Measurements from ENCODE around the gene PLEKHA8.

PLEKHA8 gene

DNA sequence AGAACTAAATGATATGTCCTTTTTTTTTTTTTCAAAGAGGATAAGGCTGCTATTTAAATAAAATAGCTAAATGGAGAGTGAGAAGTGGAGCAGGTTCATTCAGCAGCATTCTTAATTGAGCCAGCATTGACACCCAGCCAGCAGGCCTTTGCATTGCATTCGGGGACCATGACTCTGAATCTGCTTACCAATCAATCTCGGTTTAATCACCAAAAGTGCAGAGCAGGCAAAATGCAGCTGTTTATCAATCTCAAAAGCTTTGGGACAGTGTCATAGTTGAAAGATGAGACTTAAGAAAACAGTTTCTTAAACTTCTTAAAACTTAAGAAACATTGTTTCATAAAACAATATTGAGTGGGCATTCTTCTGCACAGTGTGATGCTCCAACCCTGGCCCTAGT lies 51.7 kb downstream of the PLEKHA8 start:
- Histone ChIP-seq H3K27ac (ENCODE audit: low read depth, low read length) (no peak overlapping the region), H3K4me2 (ENCODE audit: low read length) (no peak overlapping the region), H3K9me2 (replicated peaks; ENCODE audit: control insufficient read depth, low read length) (no peaks in the 10 kb centered on the region), H3K79me2 (ENCODE audit: control insufficient read depth, low read length) (no peaks in the 10 kb centered on the region), H3K4me1 (ENCODE audit: control insufficient read depth, low read length) (no peaks in the 10 kb centered on the region), H3K9me3 (ENCODE audit: control insufficient read depth, insufficient read depth, low read length) (no peaks in the 10 kb centered on the region), H3K27me3 (ENCODE audit: control insufficient read depth, low read length) (no peaks in the 10 kb centered on the region), H4K20me1 (ENCODE audit: control insufficient read depth, insufficient read depth, low read depth, low read length) (no peaks in the 10 kb centered on the region), H3K4me3 (ENCODE audit: low read length) (no peak overlapping the region), H3K36me3 (ENCODE audit: control insufficient read depth, low read length) (peaks cover 4% of the 10 kb centered on the region), H3F3A (ENCODE audit: control insufficient read depth, insufficient read depth) (no peaks in the 10 kb centered on the region)
- no peak for TF ChIP-seq EZH2phosphoT487 (IDR thresholded peaks at IDR 0.05; ENCODE audit: borderline replicate concordance, low read length)
- TF ChIP-seq, protein P1, sequence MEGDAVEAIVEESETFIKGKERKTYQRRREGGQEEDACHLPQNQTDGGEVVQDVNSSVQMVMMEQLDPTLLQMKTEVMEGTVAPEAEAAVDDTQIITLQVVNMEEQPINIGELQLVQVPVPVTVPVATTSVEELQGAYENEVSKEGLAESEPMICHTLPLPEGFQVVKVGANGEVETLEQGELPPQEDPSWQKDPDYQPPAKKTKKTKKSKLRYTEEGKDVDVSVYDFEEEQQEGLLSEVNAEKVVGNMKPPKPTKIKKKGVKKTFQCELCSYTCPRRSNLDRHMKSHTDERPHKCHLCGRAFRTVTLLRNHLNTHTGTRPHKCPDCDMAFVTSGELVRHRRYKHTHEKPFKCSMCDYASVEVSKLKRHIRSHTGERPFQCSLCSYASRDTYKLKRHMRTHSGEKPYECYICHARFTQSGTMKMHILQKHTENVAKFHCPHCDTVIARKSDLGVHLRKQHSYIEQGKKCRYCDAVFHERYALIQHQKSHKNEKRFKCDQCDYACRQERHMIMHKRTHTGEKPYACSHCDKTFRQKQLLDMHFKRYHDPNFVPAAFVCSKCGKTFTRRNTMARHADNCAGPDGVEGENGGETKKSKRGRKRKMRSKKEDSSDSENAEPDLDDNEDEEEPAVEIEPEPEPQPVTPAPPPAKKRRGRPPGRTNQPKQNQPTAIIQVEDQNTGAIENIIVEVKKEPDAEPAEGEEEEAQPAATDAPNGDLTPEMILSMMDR (IDR thresholded peaks at IDR 0.05; ENCODE audit: low read depth, low read length, poor library complexity, severe bottlenecking), result no peak

DNA sequence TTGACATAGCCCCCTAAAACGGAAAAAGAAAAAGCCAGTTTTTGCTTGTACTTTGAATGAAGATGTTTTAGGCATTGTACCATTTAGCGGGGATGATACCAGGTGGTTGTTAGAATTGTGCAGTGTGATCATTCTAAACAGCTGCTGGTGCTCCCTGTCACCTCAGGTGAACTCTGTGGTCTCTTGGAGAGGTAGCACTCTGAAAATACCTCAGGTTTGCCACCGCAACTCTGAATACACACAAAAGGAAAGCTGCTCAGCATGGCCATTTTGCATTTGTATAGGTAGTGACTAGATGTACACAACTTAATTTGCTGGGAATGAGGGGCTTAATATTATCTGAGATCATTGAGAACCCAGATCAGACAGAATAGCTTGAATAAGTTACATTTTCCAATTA lies 52.6 kb downstream of the PLEKHA8 start:
- peaks cover 4% of the 10 kb centered on the region for H3K36me3 ChIP-seq (ENCODE audit: control insufficient read depth, low read length)
- no peaks in the 10 kb centered on the region for H4K20me1 ChIP-seq (ENCODE audit: control insufficient read depth, insufficient read depth, low read depth, low read length)
- TF ChIP-seq, protein P1 (IDR thresholded peaks at IDR 0.05; ENCODE audit: low read depth, low read length, poor library complexity, severe bottlenecking), result no peak
- TF ChIP-seq EZH2phosphoT487 (IDR thresholded peaks at IDR 0.05; ENCODE audit: borderline replicate concordance, low read length), result no peak
- H3K27ac ChIP-seq (ENCODE audit: low read depth, low read length), result no peak overlapping the region
- H3K79me2 ChIP-seq (ENCODE audit: control insufficient read depth, low read length), result no peaks in the 10 kb centered on the region
- H3K4me2 ChIP-seq (ENCODE audit: low read length), result no peak overlapping the region
- no peaks in the 10 kb centered on the region for H3K9me2 ChIP-seq (replicated peaks; ENCODE audit: control insufficient read depth, low read length)
- H3K9me3 ChIP-seq (ENCODE audit: control insufficient read depth, insufficient read depth, low read length), result no peaks in the 10 kb centered on the region
- no peaks in the 10 kb centered on the region for H3K27me3 ChIP-seq (ENCODE audit: control insufficient read depth, low read length)
- no peak overlapping the region for H3K4me3 ChIP-seq (ENCODE audit: low read length)
- no peaks in the 10 kb centered on the region for H3K4me1 ChIP-seq (ENCODE audit: control insufficient read depth, low read length)
- H3F3A ChIP-seq (ENCODE audit: control insufficient read depth, insufficient read depth), result no peaks in the 10 kb centered on the region

DNA sequence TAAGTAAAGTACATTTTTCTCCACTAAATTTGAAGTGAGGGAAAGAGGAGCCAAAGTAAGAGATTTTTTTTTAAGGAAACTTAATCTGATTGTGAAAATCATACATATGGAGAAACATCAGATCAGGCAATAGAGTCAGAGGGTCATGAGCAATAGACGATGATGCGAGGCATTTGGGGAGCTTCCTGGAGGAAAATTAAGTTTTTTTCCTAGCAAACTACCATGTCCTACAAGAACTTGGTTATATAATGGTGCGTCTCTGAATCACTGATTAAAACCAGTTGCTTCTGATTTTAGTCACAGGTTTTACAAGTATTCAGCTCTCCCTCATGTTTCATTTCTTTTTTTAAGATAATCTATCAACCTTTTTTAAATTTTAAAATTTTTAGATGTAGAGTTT lies 54.5 kb downstream of the PLEKHA8 start:
- Histone ChIP-seq H3K4me3 (ENCODE audit: low read length) (no peak overlapping the region), H3K9me3 (ENCODE audit: control insufficient read depth, insufficient read depth, low read length) (no peaks in the 10 kb centered on the region), H3K79me2 (ENCODE audit: control insufficient read depth, low read length) (no peaks in the 10 kb centered on the region), H3K27me3 (ENCODE audit: control insufficient read depth, low read length) (no peaks in the 10 kb centered on the region), H3K4me1 (ENCODE audit: control insufficient read depth, low read length) (no peaks in the 10 kb centered on the region), H3K9me2 (replicated peaks; ENCODE audit: control insufficient read depth, low read length) (no peaks in the 10 kb centered on the region), H4K20me1 (ENCODE audit: control insufficient read depth, insufficient read depth, low read depth, low read length) (no peaks in the 10 kb centered on the region), H3K27ac (ENCODE audit: low read depth, low read length) (no peak overlapping the region), H3F3A (ENCODE audit: control insufficient read depth, insufficient read depth) (no peaks in the 10 kb centered on the region), H3K4me2 (ENCODE audit: low read length) (no peak overlapping the region), H3K36me3 (ENCODE audit: control insufficient read depth, low read length) (peaks cover 4% of the 10 kb centered on the region)
- TF ChIP-seq, protein P1 (IDR thresholded peaks at IDR 0.05; ENCODE audit: low read depth, low read length, poor library complexity, severe bottlenecking), result no peak
- TF ChIP-seq EZH2phosphoT487 (IDR thresholded peaks at IDR 0.05; ENCODE audit: borderline replicate concordance, low read length), result no peak

DNA sequence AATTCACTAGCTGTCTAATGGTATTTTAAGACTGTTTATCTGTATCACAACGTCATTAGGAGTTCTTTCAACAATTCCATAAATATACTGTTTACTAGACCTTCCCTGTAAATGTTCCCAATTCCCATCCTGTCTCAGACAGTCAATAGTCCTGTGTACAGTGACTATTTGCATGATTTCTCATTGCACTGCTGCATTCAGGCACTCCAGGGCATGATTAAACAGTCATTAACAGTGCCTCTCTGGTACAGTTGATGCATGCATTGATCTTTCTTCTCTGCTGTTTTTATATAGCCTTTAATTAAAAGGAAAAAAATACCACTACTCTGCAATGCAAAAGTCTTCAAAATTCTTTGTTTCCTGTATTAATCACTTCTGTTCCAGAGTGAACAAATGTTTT lies 55.1 kb downstream of the PLEKHA8 start:
- peaks cover 4% of the 10 kb centered on the region for H3K36me3 ChIP-seq (ENCODE audit: control insufficient read depth, low read length)
- TF ChIP-seq, protein P1 (IDR thresholded peaks at IDR 0.05; ENCODE audit: low read depth, low read length, poor library complexity, severe bottlenecking), result no peak
- TF ChIP-seq EZH2phosphoT487 (IDR thresholded peaks at IDR 0.05; ENCODE audit: borderline replicate concordance, low read length), result no peak
- H3F3A ChIP-seq (ENCODE audit: control insufficient read depth, insufficient read depth), result no peaks in the 10 kb centered on the region
- no peak overlapping the region for H3K4me3 ChIP-seq (ENCODE audit: low read length)
- H3K27ac ChIP-seq (ENCODE audit: low read depth, low read length), result no peak overlapping the region
- no peaks in the 10 kb centered on the region for H3K4me1 ChIP-seq (ENCODE audit: control insufficient read depth, low read length)
- H3K9me2 ChIP-seq (replicated peaks; ENCODE audit: control insufficient read depth, low read length), result no peaks in the 10 kb centered on the region
- H3K9me3 ChIP-seq (ENCODE audit: control insufficient read depth, insufficient read depth, low read length), result no peaks in the 10 kb centered on the region
- no peaks in the 10 kb centered on the region for H4K20me1 ChIP-seq (ENCODE audit: control insufficient read depth, insufficient read depth, low read depth, low read length)
- H3K4me2 ChIP-seq (ENCODE audit: low read length), result no peak overlapping the region
- no peaks in the 10 kb centered on the region for H3K79me2 ChIP-seq (ENCODE audit: control insufficient read depth, low read length)
- no peaks in the 10 kb centered on the region for H3K27me3 ChIP-seq (ENCODE audit: control insufficient read depth, low read length)

Measured in DOHH2 (cell line).